GM18507 (cell line): ENCODE results near the gene TOP2A.

Experiments used
- DNase-seq: peaks from one replicate; pipeline ENCODE4 v3.0.0; 2011; ENCODE audit warnings: low read depth; ENCODE audit not compliant: insufficient read length; ENCODE audit errors: extremely low spot score
- FAIRE-seq: peaks from 2 replicates; lab custom pipeline; 2011; peaks lifted over from hg19 to GRCh38; lab: Jason Lieb, UNC

TOP2A gene

GRCh38 chr17:40454613-40454995, 36.9 kb upstream of the TOP2A start:
- no peak for DNase-seq
- FAIRE-seq = no peak

DNA sequence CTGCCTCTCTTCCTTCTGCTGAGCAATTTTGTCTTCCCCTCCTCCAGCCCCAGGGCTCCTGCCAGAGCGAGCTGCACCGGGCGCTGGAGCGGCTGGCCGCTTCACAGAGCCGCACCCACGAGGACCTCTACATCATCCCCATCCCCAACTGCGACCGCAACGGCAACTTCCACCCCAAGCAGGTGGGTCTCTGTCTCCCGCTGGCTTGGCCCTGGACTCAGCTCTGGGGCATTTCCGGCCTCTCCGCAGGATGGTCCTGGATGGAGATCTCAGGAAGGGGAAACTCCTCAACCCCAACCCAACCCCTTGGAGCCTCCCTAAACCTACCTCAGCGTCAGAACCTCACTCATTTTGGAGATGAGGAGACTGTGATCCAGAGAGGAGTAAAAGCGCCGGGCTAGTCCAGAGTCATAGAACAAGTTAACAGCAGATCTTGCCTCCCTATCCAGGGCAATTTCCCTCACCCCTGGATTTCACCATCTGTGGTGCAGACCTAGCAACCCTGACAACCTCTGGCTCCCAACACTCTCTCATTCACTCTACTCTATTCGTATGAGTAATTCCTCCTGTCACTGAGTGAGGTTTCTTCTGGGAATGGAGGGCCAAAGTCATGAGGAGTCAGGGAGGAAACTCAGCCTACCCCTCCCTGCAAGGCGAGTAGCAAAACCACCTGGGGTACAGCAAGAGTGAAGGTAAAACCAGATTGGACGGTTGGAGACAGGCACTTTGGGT, 36.4 kb upstream of the TOP2A start:
- FAIRE-seq = no peak
- DNase-seq = no peak

DNA sequence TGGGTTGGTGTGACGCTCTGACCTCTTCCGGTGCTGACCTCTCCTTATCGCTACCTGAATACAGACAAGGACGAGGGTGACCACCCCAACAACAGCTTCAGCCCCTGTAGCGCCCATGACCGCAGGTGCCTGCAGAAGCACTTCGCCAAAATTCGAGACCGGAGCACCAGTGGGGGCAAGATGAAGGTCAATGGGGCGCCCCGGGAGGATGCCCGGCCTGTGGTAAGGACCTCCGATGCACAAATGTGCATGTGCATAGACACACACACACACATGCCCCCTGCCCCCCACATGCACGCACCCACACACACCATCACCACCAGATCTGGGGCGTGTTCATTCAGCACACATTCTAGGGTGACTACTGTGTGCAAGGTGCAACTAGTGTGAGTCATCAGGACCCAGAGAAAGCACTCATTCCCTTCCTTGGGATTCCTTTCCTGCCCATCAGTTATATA, 35.3 kb upstream of the TOP2A start:
- no peak for DNase-seq
- no peak for FAIRE-seq

DNA sequence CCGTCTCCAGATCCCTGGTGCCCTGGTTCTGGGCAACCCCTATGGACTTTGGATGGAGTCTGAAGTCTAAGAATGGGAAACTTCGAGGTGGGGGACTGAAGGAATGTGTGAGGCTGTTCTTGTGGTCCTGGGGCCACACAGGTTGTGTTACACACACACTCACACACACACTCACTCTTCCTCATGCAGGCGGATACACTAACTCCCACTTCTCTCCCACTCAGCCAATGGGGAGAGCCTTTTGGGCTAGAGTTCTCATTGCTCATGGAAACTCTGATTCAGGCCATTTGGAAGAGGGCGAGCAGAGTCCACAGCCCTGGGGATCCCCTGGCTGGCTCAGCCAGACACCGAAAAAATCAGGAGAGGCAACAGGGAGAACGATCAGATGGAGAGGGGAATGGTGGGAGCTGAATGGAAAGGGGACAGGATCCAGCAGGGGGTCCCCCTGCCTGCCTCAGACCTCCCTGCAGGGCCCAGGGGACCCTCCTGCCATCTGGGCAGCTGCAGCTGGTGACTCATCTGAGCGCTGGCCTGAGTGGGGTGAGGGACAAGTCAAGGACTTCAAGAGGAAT, 34.6 kb upstream of the TOP2A start:
- no peak for FAIRE-seq

DNA sequence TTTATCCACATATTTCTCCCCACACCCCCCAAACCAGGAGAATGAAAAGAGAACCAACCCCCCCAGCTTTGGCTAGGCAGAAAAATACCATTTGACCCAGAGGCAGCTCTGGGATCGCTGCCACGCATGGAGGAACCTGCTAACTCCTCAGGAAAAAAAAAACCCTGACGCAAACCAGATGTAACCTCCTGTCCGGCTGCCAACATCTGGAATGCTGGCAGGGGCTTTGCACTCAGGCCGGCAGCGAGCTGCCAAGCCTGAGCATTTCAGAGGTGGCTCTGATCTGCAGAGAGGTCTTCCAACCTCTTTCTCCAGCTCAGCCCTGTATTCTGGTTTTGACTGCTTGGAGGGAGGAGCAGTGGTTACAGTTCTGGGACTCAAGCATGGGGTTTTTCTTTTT, 33.7 kb upstream of the TOP2A start:
- no peak for FAIRE-seq

More for the DNA sequence above, 34.6 kb upstream of the TOP2A start:
- no peak for DNase-seq

DNA sequence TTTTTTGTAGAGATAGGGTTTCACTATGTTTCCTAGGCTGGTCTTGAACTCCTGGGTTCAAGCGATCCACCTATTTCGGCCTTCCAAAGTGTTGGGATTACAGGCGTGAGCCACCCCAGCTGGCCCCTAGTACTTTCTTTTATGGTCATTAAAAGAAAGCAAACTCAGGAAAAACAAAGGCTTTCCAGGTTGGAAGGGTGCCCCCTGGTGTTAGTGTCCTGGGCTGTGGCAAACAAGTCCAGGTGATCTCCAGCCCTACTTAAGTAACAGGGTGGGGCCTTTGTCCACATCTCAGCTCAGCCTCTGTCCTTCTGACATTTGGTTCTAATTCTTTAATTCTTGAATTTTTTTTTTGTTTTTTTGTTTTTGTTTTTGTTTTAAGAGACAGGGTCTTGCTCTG, 32.5 kb upstream of the TOP2A start:
- FAIRE-seq (peak; percentile 64), DNase-seq (no peak)

More for the DNA sequence above, 33.7 kb upstream of the TOP2A start:
- no peak for DNase-seq

DNA sequence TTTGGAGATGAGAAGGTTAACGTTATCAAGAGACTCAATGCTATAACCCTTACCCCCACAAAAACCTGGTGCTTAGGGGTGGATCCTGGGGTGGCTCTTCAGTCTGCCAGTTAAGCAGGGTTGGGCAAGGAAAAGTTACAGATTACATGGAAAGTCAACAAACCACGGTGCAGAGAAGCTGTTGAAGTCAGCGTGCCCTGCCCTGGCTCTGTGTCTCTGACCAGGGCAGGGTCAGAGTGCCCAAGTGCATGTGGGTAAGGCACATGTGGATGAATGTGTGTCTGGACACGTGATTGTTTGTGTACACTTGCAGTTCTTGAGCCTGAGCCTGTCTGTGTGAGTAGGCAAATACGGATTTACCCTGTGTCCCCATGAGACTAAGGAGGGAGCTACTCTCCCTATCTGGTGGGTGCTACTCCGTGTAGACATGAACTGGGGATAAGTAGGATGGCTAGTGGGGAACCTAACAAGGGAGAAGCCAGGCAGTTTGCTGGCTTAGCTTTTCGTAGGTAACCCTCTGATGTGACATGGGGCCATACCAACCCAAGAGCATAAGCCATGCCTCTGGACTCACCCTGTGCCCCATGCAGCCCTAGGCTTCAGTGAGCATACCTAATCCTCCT, 31.1 kb upstream of the TOP2A start:
- DNase-seq (no peak), FAIRE-seq (no peak)

- FAIRE-seq = no peak
- no peak for DNase-seq
Measured at GRCh38 chr17:40448213-40448638, 30.5 kb upstream of the TOP2A start.

GRCh38 chr17:40447806-40448205, 30.1 kb upstream of the TOP2A start:
- DNase-seq = no peak
- no peak for FAIRE-seq

GRCh38 chr17:40447148-40447644, 29.5 kb upstream of the TOP2A start:
- DNase-seq = no peak
- no peak for FAIRE-seq

DNA sequence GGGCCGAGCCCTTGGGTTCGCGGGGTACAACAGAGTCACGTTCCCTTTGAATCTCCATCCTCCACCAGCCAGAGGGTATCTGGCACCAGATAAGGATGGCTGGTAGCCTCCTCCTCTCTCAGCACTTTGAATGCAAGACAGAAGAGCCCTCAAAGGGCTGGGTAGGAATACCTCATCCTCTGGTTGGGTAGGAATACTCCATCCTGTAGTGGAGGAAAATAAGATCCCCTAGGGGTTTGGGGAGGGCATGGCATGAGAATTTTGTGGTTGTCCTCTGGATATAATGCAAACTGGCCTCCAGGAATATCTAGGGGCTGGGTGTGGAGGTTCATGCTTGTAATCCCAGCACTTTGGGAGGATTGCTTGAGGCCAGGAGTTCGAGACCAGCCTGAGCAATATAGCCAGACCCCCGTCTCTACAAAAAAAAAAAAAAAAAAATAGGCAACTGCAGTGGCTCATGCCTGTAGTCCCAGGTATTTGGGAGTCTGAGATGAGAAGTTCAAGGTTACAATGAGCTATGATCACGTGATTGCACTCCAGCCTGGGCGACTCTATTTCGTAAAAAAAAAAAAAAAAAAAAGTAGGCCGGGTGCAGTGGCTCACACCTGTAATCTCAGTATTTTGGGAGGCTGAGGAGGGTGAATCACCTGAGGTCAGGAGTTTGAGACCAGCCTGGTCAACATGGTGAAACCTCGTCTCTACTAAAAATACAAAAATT, 28.2 kb upstream of the TOP2A start:
- FAIRE-seq (no peak), DNase-seq (no peak)

- FAIRE-seq (no peak), DNase-seq (no peak)
Measured at GRCh38 chr17:40443988-40444899, 26.5 kb upstream of the TOP2A start.

GRCh38 chr17:40443196-40443987, 25.7 kb upstream of the TOP2A start, which contains the start of gene IGFBP4:
Gene IGFBP4, plus strand, starts transcription at chr17:40443450. Its CDS starts 286 bp downstream, at chr17:40443736.
- FAIRE-seq (no peak), DNase-seq (peak; percentile 42)

DNA sequence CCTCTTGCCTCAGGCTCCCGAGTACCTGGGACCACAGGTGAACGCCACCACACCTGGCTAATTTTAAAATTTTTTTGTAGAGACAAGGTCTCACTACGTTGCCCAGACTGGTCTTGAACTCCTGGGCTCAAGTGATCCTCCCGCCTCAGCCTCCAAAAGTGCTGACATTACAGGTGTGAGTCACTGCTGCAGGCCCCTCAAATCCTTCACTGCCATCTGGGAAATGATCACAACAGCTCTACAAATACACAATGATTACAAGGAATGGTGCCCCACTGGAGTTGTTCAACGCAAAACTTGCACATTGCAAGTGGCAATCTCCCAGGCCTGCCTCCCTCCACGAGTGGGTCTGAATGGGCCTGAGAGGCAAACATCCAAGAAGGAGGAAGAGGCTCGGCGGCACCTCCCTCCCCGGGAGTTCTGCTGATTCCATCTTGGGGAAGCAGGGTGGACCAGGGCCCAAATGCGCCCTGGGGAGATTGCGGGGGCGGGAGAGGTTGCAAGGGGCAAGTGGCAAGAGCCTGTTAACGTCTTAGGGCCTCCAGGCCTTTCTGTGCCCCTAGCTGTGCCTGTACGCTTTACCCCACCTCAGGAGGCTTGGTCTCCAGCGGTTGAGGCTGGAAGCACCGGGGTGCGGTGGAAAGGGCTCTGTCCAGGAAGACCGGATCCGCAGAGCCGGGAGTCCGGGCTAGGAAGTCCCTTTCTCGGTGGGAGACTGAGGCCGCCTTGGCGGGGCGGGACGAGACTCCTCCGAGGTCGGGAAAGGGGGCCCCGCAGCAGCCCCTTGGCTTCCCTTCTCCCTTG, 24.9 kb upstream of the TOP2A start:
- DNase-seq (no peak), FAIRE-seq (no peak)

- DNase-seq = no peak
- FAIRE-seq = no peak
Measured at GRCh38 chr17:40440166-40440565, 22.5 kb upstream of the TOP2A start.

DNA sequence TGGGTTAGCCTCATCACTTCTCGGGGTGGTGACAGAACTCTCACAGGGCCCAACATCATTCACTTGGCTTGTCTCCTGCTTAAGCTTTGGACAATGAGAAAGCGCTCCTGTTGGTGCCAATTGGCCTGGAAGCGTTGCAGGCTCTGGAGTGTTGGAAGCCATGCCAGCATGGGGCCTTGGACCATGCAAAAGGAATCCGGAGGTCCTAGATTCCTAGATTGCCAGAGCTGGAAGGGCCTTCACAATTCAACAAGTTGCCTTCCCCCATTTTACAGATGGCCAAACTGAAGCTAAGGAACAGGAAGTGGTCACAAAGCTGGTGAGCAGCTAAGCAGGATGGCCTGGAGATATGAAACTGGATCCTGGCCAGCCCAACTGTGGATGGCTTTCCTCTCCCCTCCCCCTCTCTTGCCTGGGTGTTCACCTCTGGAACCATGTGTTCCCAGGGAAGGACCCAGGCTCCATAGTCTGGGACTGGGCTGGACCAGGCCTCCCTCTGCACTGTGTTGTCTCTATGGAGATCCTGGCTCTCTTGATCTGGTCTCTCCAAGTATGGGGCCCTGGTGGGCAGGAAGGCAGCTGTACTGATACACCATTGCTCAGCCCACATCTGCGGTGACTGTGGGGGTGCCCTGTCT, 19.5 kb upstream of the TOP2A start:
- FAIRE-seq (no peak), DNase-seq (no peak)

DNA sequence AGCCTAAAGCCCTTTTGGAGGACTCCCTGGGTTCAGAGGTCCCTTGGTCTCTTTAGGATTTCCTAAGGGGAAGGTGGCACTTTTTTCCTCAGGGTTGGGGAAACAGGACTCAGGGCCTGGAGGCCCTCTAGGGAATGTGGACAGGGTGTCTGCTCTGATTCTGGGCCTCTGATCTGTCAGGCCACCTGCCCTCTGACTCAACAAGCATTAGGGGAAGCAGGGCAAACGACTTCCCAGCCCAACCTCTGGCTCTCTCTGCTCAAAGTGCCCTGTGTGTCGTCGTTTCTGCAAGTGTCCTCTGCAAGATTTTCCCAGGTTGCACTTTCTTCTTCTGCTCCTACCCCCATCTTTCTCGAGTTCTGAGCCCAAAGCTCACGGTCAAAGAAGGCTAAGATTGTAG, 18.9 kb upstream of the TOP2A start:
- no peak for FAIRE-seq
- no peak for DNase-seq
